HG02973 (cell line): ENCODE results near the gene NAT14.

Experiments used
- ATAC-seq: cut with Tn5 transposase; IDR thresholded peaks from one replicate; pipeline ENCODE4 v1.9.1; 2021; ENCODE audit warnings: moderate library complexity; ENCODE audit not compliant: unreplicated experiment

The NAT14 gene

DNA sequence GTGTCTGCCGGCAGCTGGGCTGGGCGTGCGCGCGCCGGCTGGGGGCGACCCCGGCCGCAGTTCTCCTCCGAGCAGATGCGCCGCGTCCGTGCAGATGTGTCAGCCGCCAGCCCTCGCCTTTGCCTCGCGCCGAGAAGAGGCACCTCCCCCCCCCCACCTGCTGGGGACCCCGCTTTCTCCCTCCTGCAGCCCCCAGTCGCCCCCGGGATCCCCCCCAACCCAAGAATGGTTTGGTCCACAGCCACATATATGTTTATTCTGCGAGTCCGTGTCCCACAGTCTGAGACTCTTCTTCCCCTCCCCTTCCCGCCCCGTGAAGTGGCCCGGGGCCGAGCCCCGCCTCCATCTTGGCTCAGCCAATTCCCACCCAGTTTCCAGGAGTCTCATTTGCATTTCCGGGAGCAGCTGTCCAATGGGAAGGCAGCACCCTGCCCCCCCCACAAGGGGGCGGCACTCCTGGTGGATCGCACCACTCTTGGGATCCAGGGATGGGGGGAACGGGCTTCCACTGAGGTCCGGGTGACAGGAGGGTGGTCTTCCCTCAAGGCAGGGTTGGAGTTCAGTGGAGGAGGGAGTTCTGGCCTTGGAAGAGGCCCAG, 32.1 kb upstream of the NAT14 start:
- ATAC-seq: no peak

- no peak for ATAC-seq
These were observed 31.3 kb upstream of the NAT14 start for GRCh38 chr19:55453511-55454260.

- ATAC-seq: no peak
These were observed 30.2 kb upstream of the NAT14 start for GRCh38 chr19:55454787-55455243.

- ATAC-seq: no peak
These were observed 29.3 kb upstream of the NAT14 start for GRCh38 chr19:55455576-55456235.

DNA sequence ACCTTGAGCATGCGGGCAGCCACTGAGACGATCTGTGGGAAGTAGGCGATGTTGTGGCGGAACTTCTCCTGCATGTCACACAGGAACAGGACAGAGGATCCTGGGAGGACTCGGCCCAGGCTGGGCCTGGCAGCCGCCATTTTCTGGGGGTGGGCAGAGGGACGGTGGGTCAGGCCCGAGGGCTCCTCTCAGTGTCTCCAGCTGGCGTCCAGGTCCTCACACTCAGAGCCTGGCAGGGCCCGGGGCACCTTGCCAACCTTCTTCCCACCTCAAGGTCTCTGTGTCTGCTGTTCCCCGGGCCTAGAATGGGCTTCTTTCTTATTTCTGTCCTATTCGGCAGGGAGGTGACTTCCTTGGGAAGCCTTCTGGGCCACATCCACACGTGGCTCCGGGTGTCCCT, 28.6 kb upstream of the NAT14 start:
- ATAC-seq: no peak

GRCh38 chr19:55457683-55458457, 27.1 kb upstream of the NAT14 start:
- no peak for ATAC-seq

- ATAC-seq: no peak
These were observed 25.4 kb upstream of the NAT14 start for GRCh38 chr19:55459551-55459949.

GRCh38 chr19:55459950-55460657, 24.9 kb upstream of the NAT14 start:
- ATAC-seq: no peak

GRCh38 chr19:55460670-55461258, 24.2 kb upstream of the NAT14 start:
- no peak for ATAC-seq

DNA sequence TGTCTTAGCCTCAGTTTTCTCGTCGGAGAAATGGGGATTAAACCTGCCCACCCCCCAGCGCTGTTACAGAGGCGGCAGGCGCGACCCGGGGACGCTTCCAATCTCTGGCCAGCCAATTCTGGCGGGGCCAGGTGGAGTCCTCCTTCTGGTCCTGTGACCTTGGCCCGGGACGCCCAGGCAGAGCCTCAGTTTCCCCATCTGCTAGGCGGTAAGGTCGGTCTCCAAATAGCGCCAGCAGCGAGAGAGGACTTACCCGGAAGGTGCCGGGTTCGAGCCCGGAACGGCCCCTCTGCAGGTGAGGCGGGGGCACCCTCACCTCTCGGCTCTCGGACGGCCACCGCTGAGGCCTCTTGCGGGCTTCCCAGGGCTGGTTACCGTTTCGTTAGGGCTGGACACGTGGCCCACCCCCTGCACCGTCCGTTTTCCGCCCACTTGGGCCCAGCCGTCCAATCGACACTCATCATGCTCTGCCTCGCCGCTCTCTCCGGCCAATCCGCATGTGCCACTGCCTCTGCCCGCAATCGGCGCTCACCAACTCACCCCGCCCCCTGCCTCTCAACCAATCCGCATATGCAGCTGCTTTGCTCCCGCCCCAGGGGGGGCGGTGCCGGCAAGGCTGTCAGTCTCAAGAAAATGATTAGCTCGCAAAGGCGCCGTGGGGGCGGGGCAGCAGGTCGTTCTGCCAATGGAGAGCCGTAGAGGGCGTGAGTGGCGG, 23.6 kb upstream of the NAT14 start, which contains the start of gene ISOC2:
TSS of gene ISOC2 (minus strand) at position 384 of the 715 bp plus-strand sequence. CDS start 5,156 bp downstream, outside the sequence.
- peak; percentile 87 for ATAC-seq

DNA sequence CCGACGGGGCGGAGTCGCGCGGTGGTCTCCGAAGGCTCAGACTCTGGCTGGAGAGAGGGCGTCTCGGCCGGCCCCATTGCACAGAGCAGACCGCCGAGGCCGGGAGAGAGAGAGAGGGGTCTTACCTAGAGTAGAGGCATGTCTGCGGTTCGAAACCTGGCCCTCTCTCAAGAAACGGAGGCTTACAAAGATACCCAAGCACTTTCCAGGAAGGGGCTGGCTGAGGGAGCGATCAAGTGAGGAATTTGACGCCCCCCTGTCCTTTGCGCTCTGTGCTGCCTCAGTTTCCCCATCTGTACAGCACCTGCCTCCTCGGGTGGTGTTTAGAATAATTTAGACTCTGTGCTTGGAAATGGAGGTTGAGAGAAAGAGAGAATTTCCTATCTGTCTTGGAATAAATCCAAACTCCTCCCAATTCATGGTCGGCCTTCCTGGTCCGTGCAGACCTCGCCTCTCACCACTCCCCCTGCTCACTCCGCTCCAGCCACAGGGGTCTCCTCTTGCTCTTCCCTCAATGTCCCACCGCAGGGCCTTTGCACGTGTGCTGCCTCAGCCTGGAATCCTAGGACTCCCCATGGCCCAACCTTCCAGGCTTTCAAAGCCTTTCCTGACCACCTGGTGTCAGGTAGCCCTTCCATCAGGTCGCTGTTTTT, 22.9 kb upstream of the NAT14 start:
- no peak for ATAC-seq

DNA sequence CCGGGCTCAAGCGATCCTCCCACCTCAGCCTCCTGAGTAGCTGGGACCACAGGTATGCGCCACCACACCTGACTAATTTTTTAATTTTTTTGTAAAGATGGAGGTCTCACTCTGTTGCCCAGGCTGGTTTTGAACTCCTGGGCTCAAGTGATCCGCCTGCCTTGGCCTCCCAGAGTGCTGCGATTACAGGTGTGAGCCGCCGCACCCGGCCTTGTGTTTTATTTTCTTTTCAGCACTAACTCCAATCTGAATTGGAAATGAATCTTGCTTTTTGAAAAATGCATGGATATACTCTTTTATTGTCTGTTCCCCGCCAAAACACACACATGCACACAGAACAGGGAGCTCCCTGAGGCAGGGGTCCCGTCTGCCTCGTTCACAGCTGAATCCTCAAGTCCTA, 22.3 kb upstream of the NAT14 start:
- ATAC-seq: no peak

GRCh38 chr19:55463583-55464031, 21.4 kb upstream of the NAT14 start:
- ATAC-seq: no peak

- no peak for ATAC-seq
These were observed 20.8 kb upstream of the NAT14 start for GRCh38 chr19:55464039-55464661.

DNA sequence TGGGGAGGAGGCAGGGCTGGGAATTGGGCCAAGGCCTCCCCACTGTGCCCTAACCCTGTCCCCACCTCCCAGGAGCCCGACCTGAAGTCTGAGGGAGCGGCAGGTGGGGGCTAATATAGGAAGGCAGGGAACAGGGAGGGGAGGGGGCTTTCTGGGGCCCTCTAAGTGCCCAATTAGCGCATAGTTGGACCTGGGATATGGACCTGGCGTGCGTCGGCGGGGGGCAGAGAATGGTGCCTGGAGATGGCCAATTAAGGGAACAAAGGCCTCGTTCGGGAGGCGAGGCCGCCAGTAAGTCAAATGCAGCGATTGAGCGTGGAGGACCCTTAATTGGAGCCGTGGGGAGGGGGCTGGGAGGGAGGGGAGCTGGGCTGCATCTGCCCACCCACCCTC, 20.3 kb upstream of the NAT14 start, which contains the start of gene C19orf85:
TSS of gene C19orf85 (minus strand) at position 90 of the 393 bp plus-strand sequence. CDS start 197 bp downstream, outside the sequence.
- ATAC-seq: no peak

DNA sequence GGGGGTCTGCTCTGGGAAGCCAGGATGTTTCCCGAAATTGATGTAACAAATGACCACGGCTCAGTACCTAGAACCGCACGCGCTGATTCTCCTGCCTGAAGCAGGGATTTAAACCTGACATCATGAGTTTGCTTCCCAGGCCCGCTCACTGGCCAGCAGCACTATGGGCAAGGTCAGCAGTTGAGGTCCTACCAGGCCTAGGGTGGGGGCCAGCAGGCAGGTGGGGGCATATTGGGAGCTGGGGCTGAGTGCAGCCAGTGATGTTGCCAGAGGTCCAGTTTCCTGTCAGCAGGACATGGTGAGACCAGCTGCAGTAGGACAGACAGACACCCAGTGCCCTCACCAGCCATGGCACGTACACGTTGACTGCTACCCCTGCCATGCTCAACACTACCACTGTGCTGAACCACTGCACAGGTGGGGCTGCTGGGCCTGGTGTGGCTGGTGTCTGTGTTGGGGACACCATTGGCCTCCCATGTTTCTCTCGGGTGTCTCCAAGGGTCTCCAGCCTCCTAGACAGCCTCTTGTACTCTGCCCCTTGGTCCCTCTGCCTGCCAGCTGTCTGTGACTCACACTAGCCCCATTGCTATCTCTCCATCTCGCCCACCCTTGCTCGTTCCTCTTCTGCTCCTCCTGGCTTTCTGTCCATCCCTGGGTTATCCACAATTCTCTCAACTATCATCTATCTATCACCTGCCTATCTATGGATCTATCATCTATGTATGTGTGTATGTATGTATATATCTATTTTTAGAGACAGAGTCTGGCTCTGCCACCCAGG, 19.3 kb upstream of the NAT14 start:
- ATAC-seq: no peak

DNA sequence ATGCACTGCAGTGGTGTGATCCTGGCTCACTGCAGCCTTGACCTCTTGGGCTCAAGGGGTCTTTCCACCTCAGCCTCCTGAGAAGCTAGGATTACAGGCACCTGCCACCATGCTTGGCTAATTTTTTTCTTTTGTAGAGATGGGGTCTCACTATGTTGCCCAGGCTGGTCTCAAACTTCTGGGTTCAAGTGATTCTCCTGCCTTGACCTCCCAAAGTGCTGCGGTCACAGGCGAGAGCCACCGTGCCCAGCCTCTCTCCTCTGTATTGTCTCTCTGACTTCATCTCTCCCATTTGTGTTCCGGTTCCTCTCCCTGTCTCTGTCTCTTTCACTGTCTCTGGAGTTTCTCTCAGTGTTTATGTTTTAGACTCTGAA, 18.8 kb upstream of the NAT14 start:
- no peak for ATAC-seq
